Astrocyte (in vitro differentiated cells and primary cell): ENCODE results near the gene OSCP1.

Source experiments
- CTCF ChIP-seq: IDR thresholded peaks from 2 replicates; pipeline ENCODE4 v1.5.1; 2011; ENCODE audit warnings: low read depth, mild to moderate bottlenecking, inconsistent platforms, low read length, moderate library complexity; ENCODE audit not compliant: insufficient read depth
- EZH2 ChIP-seq: IDR thresholded peaks from 2 replicates; pipeline ENCODE4 v1.6.1; 2012; ENCODE audit warnings: mild to moderate bottlenecking, low read length, inconsistent platforms; ENCODE audit not compliant: insufficient read depth

GRCh38 chr1:36453600-36454388 is 3.5 kb upstream of the OSCP1 start:
- no peak for TF ChIP-seq CTCF
- no peak for TF ChIP-seq EZH2
